Neutrophil (primary cell): ENCODE measurements around the gene BRSK2.

ENCODE experiments used
- H3K27ac ChIP-seq: fragments of 200-600 bp; sonication (generic); 2 replicates; pipeline ENCODE4 v1.5.1; 2016; ENCODE audit warnings: mild to moderate bottlenecking, moderate library complexity
- H3K27me3 ChIP-seq: fragments of 200-600 bp; sonication (generic); 2 replicates; pipeline ENCODE4 v1.6.0; 2016; ENCODE audit warnings: mild to moderate bottlenecking
- H3K36me3 ChIP-seq: fragments of 200-600 bp; sonication (generic); 2 replicates; pipeline ENCODE4 v1.5.1; 2017
- H3K4me1 ChIP-seq, 2 experiments: fragments of 200-600 bp in 1 of 2; sonication (generic) in 1 of 2; 1 replicate in 1 of 2; 2 replicates in 1 of 2; pipeline versions ENCODE4 v1.5.1 to v1.6.1; 2013 to 2016; ENCODE audit warnings: low read depth in 1 of 2, low read length in 1 of 2, mild to moderate bottlenecking in 1 of 2, moderate library complexity in 1 of 2; ENCODE audit not compliant: control insufficient read depth in 1 of 2, insufficient read depth in 1 of 2
- H3K4me3 ChIP-seq, 2 experiments: fragments of 200-600 bp in 1 of 2; sonication (generic) in 1 of 2; 1 replicate in 1 of 2; 2 replicates in 1 of 2; pipeline ENCODE4 v1.5.1; 2013 to 2016; ENCODE audit warnings: low read depth in 1 of 2, low read length in 1 of 2, mild to moderate bottlenecking in 1 of 2, moderate library complexity in 1 of 2
- H3K9me3 ChIP-seq: fragments of 200-600 bp; sonication (generic); 2 replicates; pipeline ENCODE4 v1.5.1; 2016
- CTCF ChIP-seq: fragments of 200-600 bp; sonication (generic); IDR thresholded peaks from 2 replicates; pipeline ENCODE4 v1.5.1; 2016; ENCODE audit warnings: antibody characterized with exemption

The BRSK2 gene

GRCh38 chr11:1444823-1445422 is 55.2 kb downstream of the BRSK2 start:
- H3K27ac ChIP-seq: no peak overlapping the region
- H3K36me3 ChIP-seq: no peaks in the 10 kb centered on the region
- H3K4me1 ChIP-seq: no peaks in the 10 kb centered on the region
- no peak overlapping the region for H3K4me3 ChIP-seq
- no peak for TF ChIP-seq CTCF
- H3K27me3 ChIP-seq: no peaks in the 10 kb centered on the region
- no peaks in the 10 kb centered on the region for H3K9me3 ChIP-seq

GRCh38 chr11:1445741-1446445 is 56.2 kb downstream of the BRSK2 start:
- no peaks in the 10 kb centered on the region for H3K9me3 ChIP-seq
- no peaks in the 10 kb centered on the region for H3K36me3 ChIP-seq
- H3K4me1 ChIP-seq: no peaks in the 10 kb centered on the region
- no peak overlapping the region for H3K27ac ChIP-seq
- TF ChIP-seq CTCF: no peak
- no peak overlapping the region for H3K4me3 ChIP-seq
- H3K27me3 ChIP-seq: no peaks in the 10 kb centered on the region

GRCh38 chr11:1446623-1447022 is 56.9 kb downstream of the BRSK2 start:
- TF ChIP-seq CTCF: no peak
- Histone ChIP-seq H3K36me3 (no peaks in the 10 kb centered on the region), H3K4me3 (no peak overlapping the region), H3K27me3 (no peaks in the 10 kb centered on the region), H3K27ac (no peak overlapping the region), H3K4me1 (no peaks in the 10 kb centered on the region), H3K9me3 (no peaks in the 10 kb centered on the region)

- no peak overlapping the region for H3K4me3 ChIP-seq
- peaks cover 6% of the 10 kb centered on the region for H3K27me3 ChIP-seq
- TF ChIP-seq CTCF: no peak
- H3K27ac ChIP-seq: no peak overlapping the region
- H3K36me3 ChIP-seq: no peaks in the 10 kb centered on the region
- no peaks in the 10 kb centered on the region for H3K4me1 ChIP-seq
- H3K9me3 ChIP-seq: no peaks in the 10 kb centered on the region
These were observed 58.4 kb downstream of the BRSK2 start for GRCh38 chr11:1447845-1448825.

- no peak for TF ChIP-seq CTCF
- Histone ChIP-seq H3K4me3 (no peak overlapping the region), H3K27me3 (peaks cover 14% of the 10 kb centered on the region), H3K4me1 (no peaks in the 10 kb centered on the region), H3K9me3 (no peaks in the 10 kb centered on the region), H3K36me3 (no peaks in the 10 kb centered on the region), H3K27ac (no peak overlapping the region)
These were observed 59.1 kb downstream of the BRSK2 start for GRCh38 chr11:1448882-1449281.
